Ishikawa (cell line): ENCODE results near the gene SIGLEC1.

Experiments
- CEBPB ChIP-seq: IDR thresholded peaks from 2 replicates; pipeline ENCODE4 v1.6.1; 2012
- CREB1 ChIP-seq: IDR thresholded peaks from 2 replicates; pipeline ENCODE4 v1.6.1; 2012; ENCODE audit warnings: low read depth
- EGR1 ChIP-seq: IDR thresholded peaks from 2 replicates; pipeline ENCODE4 v1.6.1; 2012
- EP300 ChIP-seq: IDR thresholded peaks from 2 replicates; pipeline ENCODE4 v1.6.1; 2012; ENCODE audit warnings: borderline replicate concordance
- FOXM1 ChIP-seq: IDR thresholded peaks from 2 replicates; pipeline ENCODE4 v1.6.1; 2012; ENCODE audit warnings: low read depth, borderline replicate concordance
- NFIC ChIP-seq: IDR thresholded peaks from 2 replicates; pipeline ENCODE4 v1.6.1; 2012
- RAD21 ChIP-seq: IDR thresholded peaks from 2 replicates; pipeline ENCODE4 v1.6.1; 2012; ENCODE audit warnings: low read depth
- REST ChIP-seq: IDR thresholded peaks from 2 replicates; pipeline ENCODE4 v1.6.1; 2012; ENCODE audit warnings: low read depth, mild to moderate bottlenecking
- TAF1 ChIP-seq: IDR thresholded peaks from 2 replicates; pipeline ENCODE4 v1.6.1; 2012; ENCODE audit warnings: low read depth, mild to moderate bottlenecking
- TCF12 ChIP-seq: IDR thresholded peaks from 2 replicates; pipeline ENCODE4 v1.6.1; 2012; ENCODE audit warnings: low read depth
- TEAD4 ChIP-seq: IDR thresholded peaks from 2 replicates; pipeline ENCODE4 v1.6.1; 2012
- YY1 ChIP-seq: IDR thresholded peaks from 2 replicates; pipeline ENCODE4 v1.6.1; 2012; ENCODE audit warnings: low read depth
- ZBTB7A ChIP-seq: IDR thresholded peaks from 2 replicates; pipeline ENCODE4 v1.6.1; 2012; ENCODE audit warnings: low read depth
- TF ChIP-seq, protein P1 (sequence below): IDR thresholded peaks from 2 replicates; pipeline ENCODE4 v1.6.1; 2012
- TF ChIP-seq, protein P2 (sequence below): IDR thresholded peaks from 2 replicates; pipeline ENCODE4 v1.6.1; 2012

SIGLEC1 gene

GRCh38 chr20:3733119-3733995, 21.0 kb upstream of the SIGLEC1 start:
- TF ChIP-seq YY1 (no peak), NFIC (no peak), REST (no peak), EP300 (no peak), TCF12 (no peak), CEBPB (no peak), EGR1 (no peak), TEAD4 (no peak), FOXM1 (no peak), RAD21 (no peak), TAF1 (no peak), ZBTB7A (no peak), CREB1 (no peak)
- TF ChIP-seq, protein P1, sequence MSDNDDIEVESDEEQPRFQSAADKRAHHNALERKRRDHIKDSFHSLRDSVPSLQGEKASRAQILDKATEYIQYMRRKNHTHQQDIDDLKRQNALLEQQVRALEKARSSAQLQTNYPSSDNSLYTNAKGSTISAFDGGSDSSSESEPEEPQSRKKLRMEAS, result no peak
- TF ChIP-seq, protein P2, sequence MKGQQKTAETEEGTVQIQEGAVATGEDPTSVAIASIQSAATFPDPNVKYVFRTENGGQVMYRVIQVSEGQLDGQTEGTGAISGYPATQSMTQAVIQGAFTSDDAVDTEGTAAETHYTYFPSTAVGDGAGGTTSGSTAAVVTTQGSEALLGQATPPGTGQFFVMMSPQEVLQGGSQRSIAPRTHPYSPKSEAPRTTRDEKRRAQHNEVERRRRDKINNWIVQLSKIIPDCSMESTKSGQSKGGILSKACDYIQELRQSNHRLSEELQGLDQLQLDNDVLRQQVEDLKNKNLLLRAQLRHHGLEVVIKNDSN, result no peak

GRCh38 chr20:3732327-3733118, 20.1 kb upstream of the SIGLEC1 start, which contains the start of gene HSPA12B:
Gene HSPA12B (plus strand): TSS chr20:3732685. CDS start chr20:3738675, 5,990 bp downstream.
- TF ChIP-seq, protein P2, result no peak
- TF ChIP-seq TEAD4, result no peak
- TF ChIP-seq TCF12, result no peak
- TF ChIP-seq YY1, result no peak
- no peak for TF ChIP-seq RAD21
- no peak for TF ChIP-seq EP300
- TF ChIP-seq TAF1, result no peak
- no peak for TF ChIP-seq ZBTB7A
- no peak for TF ChIP-seq NFIC
- no peak for TF ChIP-seq REST
- TF ChIP-seq, protein P1, result no peak
- no peak for TF ChIP-seq FOXM1
- no peak for TF ChIP-seq CEBPB

DNA sequence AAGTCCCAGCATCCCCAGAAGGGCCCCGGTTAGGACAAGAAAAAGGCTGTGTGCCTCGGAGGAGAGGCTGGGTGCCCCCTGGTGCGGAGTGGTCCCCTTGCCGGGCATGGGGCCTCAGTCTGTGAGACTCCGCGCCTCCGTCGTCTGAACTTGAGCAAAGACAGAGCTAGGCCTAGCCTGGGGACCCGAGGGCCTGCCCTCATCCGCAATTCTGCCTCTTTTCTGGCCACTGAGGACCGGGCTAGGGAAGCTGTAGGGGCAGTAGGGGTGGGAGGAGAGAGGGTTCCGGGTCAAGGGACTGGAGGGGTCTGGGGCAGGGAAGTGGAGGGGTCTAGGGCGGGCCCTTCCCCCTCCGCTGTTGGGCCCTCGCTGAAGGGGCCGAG, 19.5 kb upstream of the SIGLEC1 start:
- TF ChIP-seq FOXM1, result no peak
- TF ChIP-seq TAF1, result no peak
- TF ChIP-seq, protein P2, result no peak
- TF ChIP-seq REST, result no peak
- TF ChIP-seq YY1, result no peak
- TF ChIP-seq TEAD4, result no peak
- TF ChIP-seq CREB1, result no peak
- no peak for TF ChIP-seq EP300
- no peak for TF ChIP-seq ZBTB7A
- TF ChIP-seq CEBPB, result no peak
- TF ChIP-seq, protein P1, result no peak
- no peak for TF ChIP-seq EGR1
- no peak for TF ChIP-seq TCF12
